ENCODE data around the gene TWNK.

DNA sequence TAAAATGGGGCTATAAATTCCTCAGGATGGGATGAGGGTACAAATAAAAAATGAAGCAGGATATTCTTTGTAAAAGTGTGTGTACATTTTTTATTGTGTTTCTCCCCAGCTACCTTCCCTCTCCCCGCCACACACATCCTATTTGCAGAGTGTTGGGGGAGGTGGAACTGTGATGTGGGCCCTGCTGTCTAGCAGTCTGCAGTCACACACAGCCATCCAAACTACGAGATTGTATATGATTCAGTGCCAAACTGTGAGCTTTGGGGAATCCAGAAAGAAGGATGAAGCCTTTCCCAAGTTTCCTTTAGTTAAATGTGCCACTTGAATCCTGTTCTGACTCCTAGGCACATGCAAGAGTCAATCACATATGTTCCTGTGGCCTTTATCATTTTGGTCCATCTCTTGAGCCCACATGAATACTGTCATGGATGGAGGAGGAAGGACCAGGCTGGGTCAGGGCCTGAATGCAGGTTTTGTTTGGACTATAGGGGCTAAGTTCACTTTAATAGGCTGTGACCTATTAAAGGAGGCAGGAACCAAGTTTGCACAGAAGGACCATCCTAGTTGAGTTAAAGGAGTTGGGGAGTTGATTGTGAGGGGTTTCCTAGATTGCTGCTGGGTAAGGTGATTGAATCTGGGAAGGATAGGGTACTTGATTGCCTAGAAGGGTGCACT lies 19.1 kb upstream of the TWNK start:
- TF ChIP-seq POLR2A (IDR thresholded peaks at IDR 0.05): no peak
- no peak for TF ChIP-seq CTCF (IDR thresholded peaks at IDR 0.05 in 4 of 5, conservative IDR thresholded peaks at IDR 0.05 in 1 of 5)
